ENCODE results near the gene ATP6V0D1.

- TF ChIP-seq CTCF (conservative IDR thresholded peaks at IDR 0.05 in 1 of 2, IDR thresholded peaks at IDR 0.05 in 1 of 2; ENCODE audit: extremely low read depth in 1 of 2, insufficient read depth in 1 of 2, low read depth in 1 of 2, low read length in 2 of 2) = no peak
- no peak for TF ChIP-seq EZH2 (IDR thresholded peaks at IDR 0.05; ENCODE audit: borderline replicate concordance, low read length)
Measured at GRCh38 chr16:67519242-67519641, 38.3 kb upstream of the ATP6V0D1 start.

Data from mammary epithelial cell (primary cell).